Cardiac muscle cell (in vitro differentiated cells and primary cell): ENCODE data around the gene EFCAB10. TPM values are rescaled to one million over a fixed set of nuclear protein-coding genes. Genes with fewer than 3 reads are reported as not detected.

ENCODE experiments used
- polyA plus RNA-seq: library from polyadenylated mRNA; unstranded; fragments of >200 nt; fragmentation: Nextera tagmentation; extraction: Ambion mirVana; gene quantifications from 2 replicates; pipeline ENCODE4 v1.2.1, GENCODE V29; 2016
- total RNA-seq: library from RNA; depleted of rRNA; stranded (reverse); fragments of >200 nt; gene quantifications from 2 replicates; pipeline ENCODE4 v1.2.3, GENCODE V29; 2016

Gene EFCAB10
- total and polyA plus RNA-seq, 2 experiments from 2014 or later: 0.57 TPM; not detected in 1

Other genes with a start within 250 kb of the EFCAB10 start
- 25.0 and 35.4 TPM in 2 replicates for gene SRPK2, start 192.6 kb downstream of the EFCAB10 start, total RNA-seq
- gene SRPK2, start 192.6 kb downstream of the EFCAB10 start, polyA plus RNA-seq: 37.1 and 56.1 TPM in 2 replicates
- gene PUS7, start 59.2 kb downstream of the EFCAB10 start, total RNA-seq: 12.0 and 14.7 TPM in 2 replicates
- gene PUS7, start 59.2 kb downstream of the EFCAB10 start, polyA plus RNA-seq: 13.1 and 14.0 TPM in 2 replicates
- gene RINT1, start 49.3 kb downstream of the EFCAB10 start, total RNA-seq: 9.9 and 16.5 TPM in 2 replicates
- 14.1 and 21.8 TPM in 2 replicates for gene RINT1, start 49.3 kb downstream of the EFCAB10 start, polyA plus RNA-seq